Stimulated activated CD4-positive, alpha-beta T cell treated with anti-CD3 and anti-CD28 coated beads, Interleukin-1b, Interleukin-23, amount 100 ng/mL, for 48 hours (primary cell): ENCODE data around the gene GPHB5.
"Not testable (repeated sequence)": the region's sequence is repeated elsewhere in the genome, so short reads cannot be mapped to it uniquely, and the experiment has no call there.

Experiments used
- DNase-seq: peaks from one replicate; pipeline ENCODE4 v3.0.0-alpha.2; 2020

The GPHB5 gene

GRCh38 chr14:63318835-63319234, at the start of gene GPHB5:
GPHB5 (minus strand) TSS chr14:63318935; CDS start chr14:63317849, 1,086 bp downstream.
- no peak for DNase-seq

GRCh38 chr14:63367742-63368364, 49.1 kb upstream of the GPHB5 start:
- no peak for DNase-seq

- no peak for DNase-seq
These were observed 43.7 kb upstream of the GPHB5 start for GRCh38 chr14:63362389-63362819.

- DNase-seq: no peak
These were observed 43.1 kb upstream of the GPHB5 start for GRCh38 chr14:63361790-63362189.

- DNase-seq: no peak
These were observed 39.1 kb upstream of the GPHB5 start for GRCh38 chr14:63357841-63358240.

GRCh38 chr14:63345826-63346225, 27.1 kb upstream of the GPHB5 start:
- DNase-seq: no peak

- no peak for DNase-seq
These were observed 25.6 kb upstream of the GPHB5 start for GRCh38 chr14:63344336-63344735.

GRCh38 chr14:63343878-63344277, 25.1 kb upstream of the GPHB5 start:
- no peak for DNase-seq

GRCh38 chr14:63342371-63342770, 23.6 kb upstream of the GPHB5 start:
- DNase-seq: no peak

GRCh38 chr14:63328787-63329737, 10.3 kb upstream of the GPHB5 start:
- DNase-seq: no peak

- no peak for DNase-seq
These were observed 8.1 kb upstream of the GPHB5 start for GRCh38 chr14:63326840-63327239.

GRCh38 chr14:63322897-63323573, 4.3 kb upstream of the GPHB5 start:
- DNase-seq: no peak

GRCh38 chr14:63322472-63322871, 3.7 kb upstream of the GPHB5 start:
- DNase-seq: no peak

- DNase-seq: no peak
These were observed 9.9 kb downstream of the GPHB5 start for GRCh38 chr14:63308723-63309317.

- not testable (repeated sequence) for DNase-seq
These were observed 14.3 kb downstream of the GPHB5 start for GRCh38 chr14:63304429-63304828.

GRCh38 chr14:63301891-63302534, 16.7 kb downstream of the GPHB5 start:
- no peak for DNase-seq

GRCh38 chr14:63300854-63301253, 17.9 kb downstream of the GPHB5 start:
- no peak for DNase-seq

GRCh38 chr14:63299351-63300110, 19.2 kb downstream of the GPHB5 start:
- no peak for DNase-seq

- DNase-seq: no peak
These were observed 21.2 kb downstream of the GPHB5 start for GRCh38 chr14:63297372-63298063.

- DNase-seq: no peak
These were observed 22.6 kb downstream of the GPHB5 start for GRCh38 chr14:63296060-63296563.

GRCh38 chr14:63295231-63295685, 23.5 kb downstream of the GPHB5 start:
- no peak for DNase-seq
